ENCODE data around the gene KY.

Gene KY

GRCh38 chr3:134562055-134562454 is 88.8 kb downstream of the KY start:
- in situ Hi-C loops (cut with HindIII; ENCODE audit: low sequenced_read_pairs): no loop called here

DNA sequence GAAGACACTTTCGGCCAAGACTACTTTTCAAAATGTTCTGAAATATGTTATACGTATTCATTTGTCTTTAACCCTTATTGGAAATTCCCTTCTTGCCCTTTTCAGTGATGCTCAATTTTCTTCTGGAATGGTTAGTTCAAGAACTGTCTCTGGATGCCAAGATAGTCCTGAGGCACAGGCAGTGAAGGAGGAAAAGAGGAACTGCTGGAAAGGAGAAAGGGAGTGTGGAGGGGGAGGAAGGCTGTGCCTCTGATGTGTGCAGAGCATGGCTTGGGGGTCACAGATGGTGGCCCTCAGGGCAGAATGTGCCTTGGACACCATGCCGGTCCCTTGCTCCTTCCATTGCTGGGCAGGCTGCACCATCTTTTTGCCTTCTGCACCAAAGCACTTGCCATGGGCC is 91.2 kb downstream of the KY start:
- in situ Hi-C loops (cut with HindIII; ENCODE audit: low sequenced_read_pairs): no loop called here

Data from DLD1 (cell line).